HepG2 (cell line): ENCODE data around the gene ARHGDIA. TPM values are rescaled to one million over a fixed set of nuclear protein-coding genes. Genes with fewer than 3 reads are reported as not detected.

Source experiments
- FOXA1 ChIP-seq, 2 experiments: fragments of 450-650 bp in 1 of 2; sonication (generic) in 1 of 2; formaldehyde crosslinking in 1 of 2; IDR thresholded peaks; 2 replicates each; pipeline versions ENCODE4 v1.4.0 to v1.6.1; 2016 to 2020; ENCODE audit warnings: missing genetic modification reagents in 1 of 2
- MEIS2 ChIP-seq: sonication (generic); formaldehyde crosslinking; IDR thresholded peaks from 2 replicates; pipeline ENCODE4 v1.9.0; 2021; ENCODE audit warnings: mild to moderate bottlenecking, missing genetic modification reagents
- PTBP1 ChIP-seq: fragments of 200-400 bp; formaldehyde crosslinking; IDR thresholded peaks from 2 replicates; pipeline ENCODE4 v1.6.1; 2018; ENCODE audit warnings: low read length, low read depth; ENCODE audit not compliant: poor library complexity, severe bottlenecking
- SALL1 ChIP-seq: sonication (generic); formaldehyde crosslinking; IDR thresholded peaks from 2 replicates; pipeline ENCODE4 v1.8.0; 2022; ENCODE audit warnings: mild to moderate bottlenecking, missing genetic modification reagents
- TAF15 ChIP-seq: fragments of 200-400 bp; formaldehyde crosslinking; IDR thresholded peaks from one replicate; pipeline ENCODE4 v1.6.1; 2018; ENCODE audit warnings: mild to moderate bottlenecking, low read depth, low read length; ENCODE audit not compliant: poor library complexity, severe bottlenecking
- ZBTB14 ChIP-seq: sonication (generic); formaldehyde crosslinking; IDR thresholded peaks from 2 replicates; pipeline ENCODE4 v1.4.0; 2020; ENCODE audit warnings: missing genetic modification reagents
- ZFP36 ChIP-seq: fragments of 150-350 bp; IDR thresholded peaks from 2 replicates; pipeline ENCODE4 v1.6.1; 2018; ENCODE audit warnings: borderline replicate concordance, low read length, low read depth; ENCODE audit not compliant: partially characterized antibody
- ZNF207 ChIP-seq: fragments of 450-650 bp; IDR thresholded peaks from 2 replicates; pipeline ENCODE4 v1.6.1; 2016; ENCODE audit warnings: antibody characterized with exemption, borderline replicate concordance
- ZNF331 ChIP-seq: sonication (generic); formaldehyde crosslinking; IDR thresholded peaks from 2 replicates; pipeline ENCODE4 v1.4.0; 2020; ENCODE audit warnings: missing genetic modification reagents
- ZNF446 ChIP-seq: sonication (generic); formaldehyde crosslinking; IDR thresholded peaks from 2 replicates; pipeline ENCODE4 v1.5.0; 2020; ENCODE audit warnings: mild to moderate bottlenecking, missing genetic modification reagents
- polyA plus RNA-seq, 8 experiments: library from polyadenylated mRNA; depleted of rRNA in 3 of 8; stranded (reverse) in 7 of 8; unstranded in 1 of 8; fragments of >200 nt; fragmentation: Illumina TruSeq in 4 of 8; extraction: Trizol in 4 of 8; gene quantifications; 2 replicates each; pipeline versions ENCODE4 v1.2.1 to v1.2.3, GENCODE V29; 2011 to 2016; ENCODE audit warnings: low read depth in 4 of 8, missing spikeins in 1 of 8, mixed read lengths in 1 of 8; ENCODE audit not compliant: insufficient read depth in 1 of 8
- total RNA-seq, 5 experiments: library from RNA; depleted of rRNA; stranded (reverse); fragments of >200 nt; fragmentation: Illumina TruSeq; extraction: Trizol; gene quantifications; 2 replicates each; pipeline ENCODE4 v1.2.3, GENCODE V29; 2016; ENCODE audit warnings: low read depth in 1 of 5
- TF ChIP-seq, protein P1 (sequence below): sonication (generic); formaldehyde crosslinking; IDR thresholded peaks from 2 replicates; pipeline ENCODE4 v1.4.0; 2020; ENCODE audit warnings: missing genetic modification reagents
- TF ChIP-seq, protein P2 (sequence below): sonication (generic); formaldehyde crosslinking; IDR thresholded peaks from 2 replicates; pipeline ENCODE4 v1.4.0; 2020; ENCODE audit warnings: mild to moderate bottlenecking, missing genetic modification reagents

The ARHGDIA gene
- total and polyA plus RNA-seq, 2 of the 13 experiments (the other 11 are each of a cell fraction or from before 2014, with no cell fraction given), result 40.0 to 64.0 TPM

GRCh38 chr17:81909966-81910839 is 39.1 kb upstream of the ARHGDIA start (continued):
- TF ChIP-seq, protein P1, sequence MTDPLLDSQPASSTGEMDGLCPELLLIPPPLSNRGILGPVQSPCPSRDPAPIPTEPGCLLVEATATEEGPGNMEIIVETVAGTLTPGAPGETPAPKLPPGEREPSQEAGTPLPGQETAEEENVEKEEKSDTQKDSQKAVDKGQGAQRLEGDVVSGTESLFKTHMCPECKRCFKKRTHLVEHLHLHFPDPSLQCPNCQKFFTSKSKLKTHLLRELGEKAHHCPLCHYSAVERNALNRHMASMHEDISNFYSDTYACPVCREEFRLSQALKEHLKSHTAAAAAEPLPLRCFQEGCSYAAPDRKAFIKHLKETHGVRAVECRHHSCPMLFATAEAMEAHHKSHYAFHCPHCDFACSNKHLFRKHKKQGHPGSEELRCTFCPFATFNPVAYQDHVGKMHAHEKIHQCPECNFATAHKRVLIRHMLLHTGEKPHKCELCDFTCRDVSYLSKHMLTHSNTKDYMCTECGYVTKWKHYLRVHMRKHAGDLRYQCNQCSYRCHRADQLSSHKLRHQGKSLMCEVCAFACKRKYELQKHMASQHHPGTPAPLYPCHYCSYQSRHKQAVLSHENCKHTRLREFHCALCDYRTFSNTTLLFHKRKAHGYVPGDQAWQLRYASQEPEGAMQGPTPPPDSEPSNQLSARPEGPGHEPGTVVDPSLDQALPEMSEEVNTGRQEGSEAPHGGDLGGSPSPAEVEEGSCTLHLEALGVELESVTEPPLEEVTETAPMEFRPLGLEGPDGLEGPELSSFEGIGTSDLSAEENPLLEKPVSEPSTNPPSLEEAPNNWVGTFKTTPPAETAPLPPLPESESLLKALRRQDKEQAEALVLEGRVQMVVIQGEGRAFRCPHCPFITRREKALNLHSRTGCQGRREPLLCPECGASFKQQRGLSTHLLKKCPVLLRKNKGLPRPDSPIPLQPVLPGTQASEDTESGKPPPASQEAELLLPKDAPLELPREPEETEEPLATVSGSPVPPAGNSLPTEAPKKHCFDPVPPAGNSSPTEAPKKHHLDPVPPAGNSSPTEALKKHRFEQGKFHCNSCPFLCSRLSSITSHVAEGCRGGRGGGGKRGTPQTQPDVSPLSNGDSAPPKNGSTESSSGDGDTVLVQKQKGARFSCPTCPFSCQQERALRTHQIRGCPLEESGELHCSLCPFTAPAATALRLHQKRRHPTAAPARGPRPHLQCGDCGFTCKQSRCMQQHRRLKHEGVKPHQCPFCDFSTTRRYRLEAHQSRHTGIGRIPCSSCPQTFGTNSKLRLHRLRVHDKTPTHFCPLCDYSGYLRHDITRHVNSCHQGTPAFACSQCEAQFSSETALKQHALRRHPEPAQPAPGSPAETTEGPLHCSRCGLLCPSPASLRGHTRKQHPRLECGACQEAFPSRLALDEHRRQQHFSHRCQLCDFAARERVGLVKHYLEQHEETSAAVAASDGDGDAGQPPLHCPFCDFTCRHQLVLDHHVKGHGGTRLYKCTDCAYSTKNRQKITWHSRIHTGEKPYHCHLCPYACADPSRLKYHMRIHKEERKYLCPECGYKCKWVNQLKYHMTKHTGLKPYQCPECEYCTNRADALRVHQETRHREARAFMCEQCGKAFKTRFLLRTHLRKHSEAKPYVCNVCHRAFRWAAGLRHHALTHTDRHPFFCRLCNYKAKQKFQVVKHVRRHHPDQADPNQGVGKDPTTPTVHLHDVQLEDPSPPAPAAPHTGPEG (CRISPR knock-in tag), result peak; percentile 82
- TF ChIP-seq, protein P2, sequence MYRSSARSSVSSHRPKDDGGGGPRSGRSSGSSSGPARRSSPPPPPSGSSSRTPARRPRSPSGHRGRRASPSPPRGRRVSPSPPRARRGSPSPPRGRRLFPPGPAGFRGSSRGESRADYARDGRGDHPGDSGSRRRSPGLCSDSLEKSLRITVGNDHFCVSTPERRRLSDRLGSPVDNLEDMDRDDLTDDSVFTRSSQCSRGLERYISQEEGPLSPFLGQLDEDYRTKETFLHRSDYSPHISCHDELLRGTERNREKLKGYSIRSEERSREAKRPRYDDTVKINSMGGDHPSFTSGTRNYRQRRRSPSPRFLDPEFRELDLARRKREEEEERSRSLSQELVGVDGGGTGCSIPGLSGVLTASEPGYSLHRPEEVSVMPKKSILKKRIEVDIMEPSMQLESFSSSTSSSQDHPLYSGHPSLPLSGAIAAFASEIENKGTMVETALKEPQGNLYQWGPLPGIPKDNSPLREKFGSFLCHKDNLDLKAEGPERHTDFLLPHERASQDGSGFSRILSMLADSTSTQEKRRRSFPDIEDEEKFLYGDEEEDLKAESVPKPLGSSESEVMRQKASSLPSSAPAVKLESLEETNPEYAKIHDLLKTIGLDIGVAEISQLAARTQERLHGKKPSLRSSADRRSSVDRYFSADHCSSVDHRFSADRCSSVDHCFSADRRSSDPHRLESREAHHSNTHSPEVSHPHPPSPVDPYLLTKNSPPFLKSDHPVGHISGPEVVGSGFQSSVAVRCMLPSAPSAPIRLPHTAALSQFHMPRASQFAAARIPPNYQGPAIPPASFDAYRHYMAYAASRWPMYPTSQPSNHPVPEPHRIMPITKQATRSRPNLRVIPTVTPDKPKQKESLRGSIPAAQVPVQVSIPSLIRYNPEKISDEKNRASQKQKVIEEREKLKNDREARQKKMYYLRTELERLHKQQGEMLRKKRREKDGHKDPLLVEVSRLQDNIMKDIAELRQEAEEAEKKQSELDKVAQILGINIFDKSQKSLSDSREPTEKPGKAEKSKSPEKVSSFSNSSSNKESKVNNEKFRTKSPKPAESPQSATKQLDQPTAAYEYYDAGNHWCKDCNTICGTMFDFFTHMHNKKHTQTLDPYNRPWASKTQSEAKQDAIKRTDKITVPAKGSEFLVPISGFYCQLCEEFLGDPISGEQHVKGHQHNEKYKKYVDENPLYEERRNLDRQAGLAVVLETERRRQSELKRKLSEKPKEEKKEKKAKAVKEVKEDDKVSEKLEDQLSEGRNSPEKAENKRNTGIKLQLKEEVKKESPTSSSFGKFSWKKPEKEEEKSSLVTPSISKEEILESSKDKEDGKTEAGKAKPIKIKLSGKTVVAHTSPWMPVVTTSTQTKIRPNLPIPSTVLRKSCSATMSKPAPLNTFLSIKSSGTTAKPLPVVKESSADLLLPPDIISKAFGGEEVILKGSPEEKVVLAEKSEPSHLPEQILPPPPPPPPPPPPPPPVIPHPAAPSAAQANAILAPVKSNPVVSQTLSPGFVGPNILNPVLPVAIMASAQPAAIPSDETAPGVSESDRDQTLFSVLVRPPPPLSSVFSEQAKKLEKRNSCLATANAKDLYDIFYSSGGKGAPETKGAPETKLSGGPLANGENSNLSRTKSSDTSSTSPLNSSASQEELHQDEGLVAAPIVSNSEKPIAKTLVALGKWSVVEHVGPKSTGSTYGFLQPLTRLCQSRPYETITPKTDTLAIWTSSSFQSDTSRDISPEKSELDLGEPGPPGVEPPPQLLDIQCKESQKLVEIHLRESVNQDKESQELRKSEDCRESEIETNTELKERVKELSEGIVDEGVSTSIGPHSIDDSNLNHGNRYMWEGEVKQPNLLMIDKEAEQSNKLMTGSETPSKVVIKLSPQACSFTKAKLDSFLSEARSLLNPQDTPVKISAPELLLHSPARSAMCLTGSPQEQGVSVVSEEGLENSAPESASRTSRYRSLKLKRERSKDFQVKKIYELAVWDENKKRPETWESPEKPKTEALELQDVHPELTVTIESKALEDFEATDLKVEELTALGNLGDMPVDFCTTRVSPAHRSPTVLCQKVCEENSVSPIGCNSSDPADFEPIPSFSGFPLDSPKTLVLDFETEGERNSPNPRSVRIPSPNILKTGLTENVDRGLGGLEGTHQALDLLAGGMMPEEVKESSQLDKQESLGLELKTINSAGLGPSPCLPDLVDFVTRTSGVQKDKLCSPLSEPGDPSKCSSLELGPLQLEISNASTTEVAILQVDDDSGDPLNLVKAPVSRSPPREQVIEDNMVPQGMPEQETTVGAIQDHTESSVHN (CRISPR knock-in tag), result peak; percentile 98
- peak; percentile 57; the same call in 1 of the 2 replicates for TF ChIP-seq ZBTB14 (CRISPR knock-in tag)
- TF ChIP-seq ZNF446, result 0 out of 2 replicates have a peak, but pooled peaks have one; percentile 13
- no peak for TF ChIP-seq ZNF207
- no peak for TF ChIP-seq PTBP1
- no peak for TF ChIP-seq FOXA1 (IDR thresholded peaks at IDR 0.05)
- TF ChIP-seq FOXA1 (CRISPR knock-in tag; IDR thresholded peaks at IDR 0.05), result peak; percentile 9; the same call in 1 of the 2 replicates
- peak; percentile 83 for TF ChIP-seq MEIS2 (CRISPR knock-in tag)
- TF ChIP-seq SALL1 (CRISPR knock-in tag), result peak; percentile 80; the same call in 1 of the 2 replicates
- TF ChIP-seq TAF15, result no peak
- TF ChIP-seq ZNF331, result peak; percentile 83
- no peak for TF ChIP-seq ZFP36
